ENCODE measurements around the gene SMPD3. TPM values are rescaled to one million over a fixed set of nuclear protein-coding genes. Genes with fewer than 3 reads are reported as not detected.

SMPD3 gene
- total and polyA plus RNA-seq, 2 of the 8 experiments (the other 6 are each of a cell fraction or from before 2014, with no cell fraction given) = 0.39 to 1.3 TPM

- TF ChIP-seq CHD7 (IDR thresholded peaks at IDR 0.05; ENCODE audit: insufficient replicate concordance, low read length) (no peak), POLR2A (IDR thresholded peaks at IDR 0.05; ENCODE audit: control extremely low read depth in 1 of 2, low read depth in 2 of 2, low read length in 2 of 2) (peak; percentile 58 to 95), CHD1 (IDR thresholded peaks at IDR 0.05; ENCODE audit: low read depth, low read length) (no peak), TAF1 (IDR thresholded peaks at IDR 0.05; ENCODE audit: low read depth, low read length) (peak; percentile 86), BRCA1 (IDR thresholded peaks at IDR 0.05; ENCODE audit: low read depth, low read length) (no peak), EGR1 (IDR thresholded peaks at IDR 0.05; ENCODE audit: borderline replicate concordance, low read depth, low read length) (no peak), SIX5 (IDR thresholded peaks at IDR 0.05; ENCODE audit: low read depth, low read length) (no peak), KDM5A (IDR thresholded peaks at IDR 0.05; ENCODE audit: low read length) (peak; percentile 92), BCL11A (IDR thresholded peaks at IDR 0.05; ENCODE audit: low read depth in 2 of 2, low read length in 2 of 2) (no peak), TCF12 (IDR thresholded peaks at IDR 0.05; ENCODE audit: low read depth, low read length) (no peak), YY1 (IDR thresholded peaks at IDR 0.05; ENCODE audit: low read depth, low read length) (peak; percentile 91), SIN3A (conservative IDR thresholded peaks at IDR 0.05 in 1 of 2, IDR thresholded peaks at IDR 0.05 in 1 of 2; ENCODE audit: low read depth in 1 of 2, low read length in 2 of 2) (no peak; a peak in 1 of 4 replicates)
Measured at GRCh38 chr16:68310774-68311511, 137.4 kb downstream of the SMPD3 start, which contains the start of the genes PRMT7 and SLC7A6OS (continued).
